Smooth muscle cell (in vitro differentiated cells): ENCODE measurements around the gene KRT36. TPM values are rescaled to one million over a fixed set of nuclear protein-coding genes. Genes with fewer than 3 reads are reported as not detected.

Source experiments
- DNase-seq: peaks from one replicate; lab custom pipeline; 2025; ENCODE audit not compliant: unreplicated experiment; lab: John Stamatoyannopoulos, UW
- H2AFZ ChIP-seq: fragments of 200-600 bp; sonication (generic); 2 replicates; pipeline ENCODE4 v1.6.0; 2016; ENCODE audit warnings: antibody characterized with exemption, low read depth, mild to moderate bottlenecking
- H3F3A ChIP-seq: fragments of 200-600 bp; sonication (generic); 2 replicates; pipeline ENCODE4 v1.6.0; 2017; ENCODE audit warnings: antibody characterized with exemption, low read depth
- H3K27ac ChIP-seq: fragments of 200-600 bp; sonication (generic); 2 replicates; pipeline ENCODE4 v1.5.1; 2016; ENCODE audit warnings: low read depth, mild to moderate bottlenecking
- H3K27me3 ChIP-seq: fragments of 200-600 bp; sonication (generic); 2 replicates; pipeline ENCODE4 v1.6.1; 2016; ENCODE audit warnings: low read depth, mild to moderate bottlenecking
- H3K36me3 ChIP-seq: fragments of 200-600 bp; sonication (generic); 2 replicates; pipeline ENCODE4 v1.5.1; 2016; ENCODE audit warnings: low read depth
- H3K4me1 ChIP-seq: fragments of 200-600 bp; sonication (generic); 2 replicates; pipeline ENCODE4 v1.5.1; 2016; ENCODE audit warnings: low read depth
- H3K4me2 ChIP-seq: fragments of 200-600 bp; sonication (generic); 2 replicates; pipeline ENCODE4 v1.6.0; 2016; ENCODE audit warnings: mild to moderate bottlenecking
- H3K4me3 ChIP-seq: fragments of 200-600 bp; sonication (generic); 2 replicates; pipeline ENCODE4 v1.5.1; 2016; ENCODE audit warnings: mild to moderate bottlenecking
- H3K79me2 ChIP-seq: fragments of 200-600 bp; sonication (generic); 2 replicates; pipeline ENCODE4 v1.6.0; 2016; ENCODE audit warnings: low read depth, mild to moderate bottlenecking
- H3K9ac ChIP-seq: fragments of 200-600 bp; sonication (generic); 2 replicates; pipeline ENCODE4 v1.6.0; 2016; ENCODE audit warnings: low read depth
- H3K9me3 ChIP-seq: fragments of 200-600 bp; sonication (generic); replicated peaks from 2 replicates; pipeline ENCODE4 v1.5.1; 2016; ENCODE audit warnings: low read depth
- H4K20me1 ChIP-seq: fragments of 200-600 bp; sonication (generic); 2 replicates; pipeline ENCODE4 v1.6.0; 2016; ENCODE audit warnings: low read depth
- WGBS: methylation state at CpG from one replicate; pipeline ENCODE4 v1.1.7; 2016; ENCODE audit warnings: low lambda C conversion rate; 5-methylcytosine and 5-hydroxymethylcytosine counted together
- microRNA-seq: library from miRNA; unstranded; fragments of <30 nt; microRNA quantifications from one replicate; pipeline ENCODE4, GENCODE V29; 2016; ENCODE audit warnings: borderline number of aligned reads
- polyA plus RNA-seq: library from polyadenylated mRNA; unstranded; fragments of >200 nt; fragmentation: Nextera tagmentation; extraction: Ambion mirVana; gene quantifications from 2 replicates; pipeline ENCODE4 v1.2.1, GENCODE V29; 2016
- small RNA-seq: library from RNA; depleted of rRNA; stranded (forward); fragments of <200 nt; gene quantifications from one replicate; pipeline ENCODE3, GENCODE V24; 2014
- total RNA-seq: library from RNA; depleted of rRNA; stranded (reverse); fragments of >200 nt; gene quantifications from 2 replicates; pipeline ENCODE4 v1.2.3, GENCODE V29; 2014
- TF ChIP-seq, protein P1 (sequence below): fragments of 200-600 bp; sonication (generic); IDR thresholded peaks from 2 replicates; pipeline ENCODE4 v1.5.1; 2017; ENCODE audit warnings: borderline replicate concordance, mild to moderate bottlenecking, antibody characterized with exemption; ENCODE audit not compliant: insufficient read depth, poor library complexity, severe bottlenecking

Gene KRT36
- total and polyA plus RNA-seq, 2 experiments from 2014 or later, result 0.09 TPM; not detected in 1

DNA sequence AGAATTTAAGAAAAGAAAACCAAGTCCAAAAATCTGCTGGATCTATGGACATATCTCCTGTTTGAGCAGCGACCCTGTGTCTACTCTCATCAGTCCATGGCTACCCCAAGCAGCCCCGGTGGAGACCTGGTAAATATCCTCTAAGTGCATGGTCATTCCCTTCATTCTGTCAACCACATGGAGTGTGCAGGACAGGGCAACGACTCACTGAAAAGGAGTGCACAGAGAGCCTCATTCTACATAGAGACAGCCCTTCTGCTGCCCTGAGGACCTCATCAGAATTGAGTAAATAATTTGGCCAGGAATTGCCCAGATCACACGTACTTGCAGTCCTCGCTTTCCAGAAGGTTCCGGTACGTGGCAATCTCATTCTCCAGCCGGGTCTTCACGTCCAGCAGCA, 51.9 kb downstream of the KRT36 start:
- Histone ChIP-seq H4K20me1 (no peaks in the 10 kb centered on the region), H3K4me3 (no peak overlapping the region)
- no peak for DNase-seq

GRCh38 chr17:41437254-41437653, 52.5 kb downstream of the KRT36 start:
- no peak overlapping the region for H3K4me3 ChIP-seq
- H3K4me2 ChIP-seq, result no peak overlapping the region
- H3K27me3 ChIP-seq, result no peaks in the 10 kb centered on the region
- H3K9ac ChIP-seq, result no peak overlapping the region
- TF ChIP-seq, protein P1, sequence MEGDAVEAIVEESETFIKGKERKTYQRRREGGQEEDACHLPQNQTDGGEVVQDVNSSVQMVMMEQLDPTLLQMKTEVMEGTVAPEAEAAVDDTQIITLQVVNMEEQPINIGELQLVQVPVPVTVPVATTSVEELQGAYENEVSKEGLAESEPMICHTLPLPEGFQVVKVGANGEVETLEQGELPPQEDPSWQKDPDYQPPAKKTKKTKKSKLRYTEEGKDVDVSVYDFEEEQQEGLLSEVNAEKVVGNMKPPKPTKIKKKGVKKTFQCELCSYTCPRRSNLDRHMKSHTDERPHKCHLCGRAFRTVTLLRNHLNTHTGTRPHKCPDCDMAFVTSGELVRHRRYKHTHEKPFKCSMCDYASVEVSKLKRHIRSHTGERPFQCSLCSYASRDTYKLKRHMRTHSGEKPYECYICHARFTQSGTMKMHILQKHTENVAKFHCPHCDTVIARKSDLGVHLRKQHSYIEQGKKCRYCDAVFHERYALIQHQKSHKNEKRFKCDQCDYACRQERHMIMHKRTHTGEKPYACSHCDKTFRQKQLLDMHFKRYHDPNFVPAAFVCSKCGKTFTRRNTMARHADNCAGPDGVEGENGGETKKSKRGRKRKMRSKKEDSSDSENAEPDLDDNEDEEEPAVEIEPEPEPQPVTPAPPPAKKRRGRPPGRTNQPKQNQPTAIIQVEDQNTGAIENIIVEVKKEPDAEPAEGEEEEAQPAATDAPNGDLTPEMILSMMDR, result no peak
- H3K36me3 ChIP-seq, result no peaks in the 10 kb centered on the region
- no peaks in the 10 kb centered on the region for H3F3A ChIP-seq
- no peak overlapping the region for H3K27ac ChIP-seq
- no peaks in the 10 kb centered on the region for H3K79me2 ChIP-seq
- no peaks in the 10 kb centered on the region for H3K4me1 ChIP-seq
- H4K20me1 ChIP-seq, result no peaks in the 10 kb centered on the region
- WGBS, result 93% methylated on average over 7 of the region's 7 CpGs
- H2AFZ ChIP-seq, result no peak overlapping the region
- no peaks in the 10 kb centered on the region for H3K9me3 ChIP-seq
- no peak for DNase-seq

More for the DNA sequence above, 51.9 kb downstream of the KRT36 start:
- Histone ChIP-seq H3K36me3 (no peaks in the 10 kb centered on the region), H3K27ac (no peak overlapping the region), H2AFZ (no peak overlapping the region), H3F3A (no peaks in the 10 kb centered on the region), H3K9me3 (no peaks in the 10 kb centered on the region), H3K4me1 (no peaks in the 10 kb centered on the region), H3K79me2 (no peaks in the 10 kb centered on the region), H3K9ac (no peak overlapping the region), H3K4me2 (no peak overlapping the region), H3K27me3 (no peaks in the 10 kb centered on the region)
- TF ChIP-seq, protein P1, result no peak
- WGBS, result 86% methylated on average over 9 of the region's 9 CpGs

Small RNA genes lying within 50 kb of the gene (microRNA-seq; reads per million reads assigned to microRNA genes)
- gene MIR6510, result not detected

Small RNA genes lying within 50 kb of the gene (small RNA-seq; reads per million reads assigned to genes)
- 0.11 reads per million for gene RNU2-32P

Other genes starting within 250 kb of the KRT36 start
- not detected in 2 replicates for gene KRTAP9-4, start 240.2 kb downstream of the KRT36 start, total RNA-seq
- gene KRTAP9-4, start 240.2 kb downstream of the KRT36 start, polyA plus RNA-seq, result not detected in 2 replicates
- not detected in 2 replicates for gene KRTAP9-9, start 234.5 kb downstream of the KRT36 start, total RNA-seq
- not detected in 2 replicates for gene KRTAP9-9, start 234.5 kb downstream of the KRT36 start, polyA plus RNA-seq
- not detected in 2 replicates for gene KRTAP9-6, start 224.5 kb downstream of the KRT36 start, total RNA-seq
- gene KRTAP9-6, start 224.5 kb downstream of the KRT36 start, polyA plus RNA-seq, result not detected in 2 replicates
- gene KRTAP9-7, start 214.2 kb downstream of the KRT36 start, total RNA-seq, result not detected in 2 replicates
- gene KRTAP9-7, start 214.2 kb downstream of the KRT36 start, polyA plus RNA-seq, result not detected in 2 replicates
- not detected in 2 replicates for gene KRTAP29-1, start 187.1 kb downstream of the KRT36 start, total RNA-seq
- gene KRTAP29-1, start 187.1 kb downstream of the KRT36 start, polyA plus RNA-seq, result not detected in 2 replicates
- not detected in 2 replicates for gene KRTAP16-1, start 180.6 kb downstream of the KRT36 start, total RNA-seq
- gene KRTAP16-1, start 180.6 kb downstream of the KRT36 start, polyA plus RNA-seq, result not detected in 2 replicates
- not detected in 2 replicates for gene KRTAP17-1, start 174.2 kb downstream of the KRT36 start, total RNA-seq
- gene KRTAP17-1, start 174.2 kb downstream of the KRT36 start, polyA plus RNA-seq, result not detected in 2 replicates
- 0.09 TPM in 1 of 2 replicates, not detected in the other for gene KRT33A, start 139.1 kb downstream of the KRT36 start, total RNA-seq
- not detected in 2 replicates for gene KRT33A, start 139.1 kb downstream of the KRT36 start, polyA plus RNA-seq
- 2.3 and 2.7 TPM in 2 replicates for gene KRT33B, start 120.1 kb downstream of the KRT36 start, total RNA-seq
- gene KRT33B, start 120.1 kb downstream of the KRT36 start, polyA plus RNA-seq, result 1.1 and 1.8 TPM in 2 replicates
- gene KRT34, start 107.6 kb downstream of the KRT36 start, total RNA-seq, result 18.6 and 23.1 TPM in 2 replicates
- gene KRT34, start 107.6 kb downstream of the KRT36 start, polyA plus RNA-seq, result 5.3 and 8.5 TPM in 2 replicates
- not detected in 2 replicates for gene KRT31, start 92.3 kb downstream of the KRT36 start, total RNA-seq
- gene KRT31, start 92.3 kb downstream of the KRT36 start, polyA plus RNA-seq, result not detected in 2 replicates
- 0.18 and 0.40 TPM in 2 replicates for gene KRT37, start 65.3 kb downstream of the KRT36 start, total RNA-seq
- not detected in 2 replicates for gene KRT37, start 65.3 kb downstream of the KRT36 start, polyA plus RNA-seq
- gene KRT38, start 48.9 kb downstream of the KRT36 start, total RNA-seq, result not detected in 2 replicates
- gene KRT38, start 48.9 kb downstream of the KRT36 start, polyA plus RNA-seq, result not detected in 2 replicates
- gene KRT32, start 22.5 kb downstream of the KRT36 start, total RNA-seq, result not detected in 2 replicates
- gene KRT32, start 22.5 kb downstream of the KRT36 start, polyA plus RNA-seq, result not detected in 2 replicates
- gene KRT35, start 8.8 kb downstream of the KRT36 start, total RNA-seq, result not detected in 2 replicates
- gene KRT35, start 8.8 kb downstream of the KRT36 start, polyA plus RNA-seq, result not detected in 2 replicates
- 3.7 and 5.2 TPM in 2 replicates for gene KRT13, start 15.7 kb upstream of the KRT36 start, total RNA-seq
- 1.7 and 3.8 TPM in 2 replicates for gene KRT13, start 15.7 kb upstream of the KRT36 start, polyA plus RNA-seq
- gene KRT15, start 29.0 kb upstream of the KRT36 start, total RNA-seq, result 0.49 and 1.7 TPM in 2 replicates
- gene KRT15, start 29.0 kb upstream of the KRT36 start, polyA plus RNA-seq, result 0.93 and 1.3 TPM in 2 replicates
- gene KRT19, start 38.4 kb upstream of the KRT36 start, total RNA-seq, result 539 and 722 TPM in 2 replicates
- gene KRT19, start 38.4 kb upstream of the KRT36 start, polyA plus RNA-seq, result 454 and 1,762 TPM in 2 replicates
- 0.22 and 1.3 TPM in 2 replicates for gene KRT9, start 82.1 kb upstream of the KRT36 start, total RNA-seq
- not detected in 2 replicates for gene KRT9, start 82.1 kb upstream of the KRT36 start, polyA plus RNA-seq
- 235 and 348 TPM in 2 replicates for gene KRT14, start 97.0 kb upstream of the KRT36 start, total RNA-seq
- gene KRT14, start 97.0 kb upstream of the KRT36 start, polyA plus RNA-seq, result 193 and 492 TPM in 2 replicates
- 404 and 521 TPM in 2 replicates for gene KRT16, start 122.9 kb upstream of the KRT36 start, total RNA-seq
- 304 and 399 TPM in 2 replicates for gene KRT16, start 122.9 kb upstream of the KRT36 start, polyA plus RNA-seq
- gene KRT17, start 134.7 kb upstream of the KRT36 start, total RNA-seq, result 1,301 and 1,591 TPM in 2 replicates
- 869 and 2,544 TPM in 2 replicates for gene KRT17, start 134.7 kb upstream of the KRT36 start, polyA plus RNA-seq
- gene EIF1, start 199.0 kb upstream of the KRT36 start, total RNA-seq, result 300 and 360 TPM in 2 replicates
- 1,301 and 1,372 TPM in 2 replicates for gene EIF1, start 199.0 kb upstream of the KRT36 start, polyA plus RNA-seq
- gene GAST, start 222.4 kb upstream of the KRT36 start, total RNA-seq, result not detected in 2 replicates
- 1.2 TPM in 1 of 2 replicates, not detected in the other for gene GAST, start 222.4 kb upstream of the KRT36 start, polyA plus RNA-seq
- 0.04 and 0.36 TPM in 2 replicates for gene HAP1, start 244.7 kb upstream of the KRT36 start, total RNA-seq
- gene HAP1, start 244.7 kb upstream of the KRT36 start, polyA plus RNA-seq, result 0.54 and 0.73 TPM in 2 replicates